Fibroblast of pulmonary artery (primary cell): Measurements from ENCODE around the gene TRAFD1.

ENCODE experiments used
- DNase-seq: peaks from one replicate; pipeline ENCODE4 v3.0.0-alpha.2; 2010; ENCODE audit warnings: low read depth
- H3K4me3 ChIP-seq: replicated peaks from 2 replicates; pipeline ENCODE4 v1.5.1; 2011; ENCODE audit warnings: low read depth, mild to moderate bottlenecking, control low read depth, low read length, moderate library complexity
- CTCF ChIP-seq: IDR thresholded peaks from 2 replicates; pipeline ENCODE4 v1.5.1; 2011; ENCODE audit warnings: mild to moderate bottlenecking, control low read depth, low read length, inconsistent platforms; ENCODE audit errors: missing control alignments

Gene TRAFD1

DNA sequence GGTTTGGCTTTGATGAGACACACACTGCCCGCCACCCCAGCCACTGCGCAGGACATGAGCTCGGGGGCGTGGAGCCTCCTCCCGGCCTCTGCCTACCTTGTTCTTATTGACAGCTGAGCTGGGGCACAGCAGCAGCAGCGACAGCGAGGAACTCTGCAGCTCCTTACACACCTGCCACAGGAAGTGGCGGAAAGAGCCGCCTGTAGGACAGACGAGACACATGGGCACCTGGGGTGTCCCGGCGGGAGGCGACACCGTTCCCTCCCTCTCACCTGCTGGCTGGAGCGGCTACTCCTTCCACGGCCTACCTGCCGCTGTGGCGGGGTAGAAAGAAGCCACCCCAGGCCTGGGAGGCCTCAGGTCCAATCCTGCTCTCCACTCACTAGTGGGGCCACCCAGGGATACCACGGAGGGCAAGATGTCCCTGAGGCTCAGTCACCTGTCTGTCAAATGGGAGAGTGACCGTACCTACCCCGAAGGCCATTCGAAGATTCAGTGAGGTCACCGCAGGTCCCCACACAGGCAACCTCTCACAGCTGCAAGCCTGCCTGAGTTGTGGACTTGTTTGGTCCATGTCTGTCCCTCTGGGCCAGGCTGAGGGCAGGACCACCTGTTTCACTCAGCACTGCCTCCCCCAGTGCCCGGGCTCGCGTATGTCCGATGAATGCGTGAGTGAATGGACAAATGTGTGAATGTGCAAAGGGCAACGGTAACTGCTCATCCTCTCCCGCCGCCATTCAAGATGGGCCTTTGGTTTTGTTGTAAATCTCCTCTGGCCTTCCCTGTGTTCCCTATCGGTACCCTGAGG, 42.6 kb downstream of the TRAFD1 start:
- no peak for TF ChIP-seq CTCF
- no peak overlapping the region for H3K4me3 ChIP-seq
- no peak for DNase-seq

- no peak overlapping the region for H3K4me3 ChIP-seq
- no peak for DNase-seq
- no peak for TF ChIP-seq CTCF
These were observed 43.2 kb downstream of the TRAFD1 start for GRCh38 chr12:112168561-112168971.

- no peak overlapping the region for H3K4me3 ChIP-seq
- no peak for DNase-seq
- no peak for TF ChIP-seq CTCF
These were observed 44.0 kb downstream of the TRAFD1 start for GRCh38 chr12:112169161-112169872.

GRCh38 chr12:112169966-112170365, 44.6 kb downstream of the TRAFD1 start:
- DNase-seq, result no peak
- TF ChIP-seq CTCF, result no peak
- no peak overlapping the region for H3K4me3 ChIP-seq

DNA sequence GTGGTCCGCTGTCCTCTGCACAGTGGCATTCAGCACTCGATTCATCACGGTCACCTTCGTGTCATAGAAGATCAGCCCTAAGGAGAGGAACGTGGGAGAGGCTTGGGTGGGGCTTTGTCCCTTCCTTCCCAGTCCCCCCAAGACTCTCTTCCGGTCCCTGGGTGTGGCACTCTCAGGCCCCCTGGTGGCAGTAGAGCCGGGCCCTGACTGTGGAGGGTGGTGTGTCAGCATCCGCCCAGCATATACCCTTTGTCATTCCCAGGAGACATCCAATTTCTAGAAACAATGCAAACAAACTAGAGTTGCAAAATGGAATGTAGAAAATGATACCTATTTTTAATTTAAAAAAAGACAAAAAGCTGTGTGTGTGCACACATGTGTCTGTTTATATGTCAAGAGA, 45.0 kb downstream of the TRAFD1 start:
- peak; percentile 49 for TF ChIP-seq CTCF
- no peak overlapping the region for H3K4me3 ChIP-seq
- peak; percentile 12 for DNase-seq

GRCh38 chr12:112170971-112171596, 45.7 kb downstream of the TRAFD1 start:
- H3K4me3 ChIP-seq, result no peak overlapping the region
- no peak for DNase-seq
- no peak for TF ChIP-seq CTCF
